HCT116 (cell line): ENCODE results near the gene MAP4K1. TPM values are rescaled to one million over a fixed set of nuclear protein-coding genes. Genes with fewer than 3 reads are reported as not detected.
A peak's percentile ranks its signal among the peaks of the same experiment; 100 is the strongest.

ENCODE experiments used
- ATAC-seq: fragments of 200-7000 bp; cut with Tn5 transposase; 2 replicates; pipeline ENCODE4 v1.9.1; 2020; ENCODE audit warnings: mild to moderate bottlenecking, moderate library complexity
- BruUV-seq: library from RNA; stranded (reverse); fragments of 400-500 nt; replicated peaks from 2 replicates; lab custom pipeline; 2021; lab: Mats Ljungman, UMichigan
- CTCF ChIA-PET: fragments of 300-600 bp; sonication (Branson Sonifier 250); formaldehyde crosslinking; loops from one replicate; lab custom pipeline; 2021; ENCODE audit warnings: antibody characterized with exemption; lab: Charles Lee
- POLR2A ChIA-PET: fragments of 300-600, 350-600 bp; sonication (Branson Sonifier 250); formaldehyde crosslinking; loops from one replicate; lab custom pipeline; 2021; ENCODE audit warnings: antibody characterized with exemption; lab: Charles Lee
- RAD21 ChIA-PET, 2 experiments: fragments of 300-600 bp; sonication (Branson Sonifier 250); formaldehyde crosslinking; loops; one replicate each; lab custom pipeline; 2023; ENCODE audit warnings: low total read pairs in 2 of 2; ENCODE audit not compliant: uncharacterized antibody in 2 of 2, unreplicated experiment in 2 of 2, low non-redundant PET in 1 of 2; lab: Charles Lee
- DNase-seq: peaks from one replicate; pipeline ENCODE4 v3.0.0-alpha.2; 2010; ENCODE audit warnings: low read depth, low spot score
- H2AFZ ChIP-seq: fragments of 200-600 bp; shearing (Covaris generic), sonication (generic); 2 replicates; pipeline ENCODE4 v1.6.1; 2017; ENCODE audit warnings: low read depth, mixed run types, mixed read lengths, antibody characterized with exemption, low read length; ENCODE audit not compliant: poor library complexity, severe bottlenecking
- H3K27ac ChIP-seq: 2 replicates; pipeline ENCODE4 v1.5.1; 2012; ENCODE audit warnings: low read depth, low read length
- H3K27me3 ChIP-seq: fragments of 200-600 bp; sonication (generic); 2 replicates; pipeline ENCODE4 v1.6.1; 2016; ENCODE audit warnings: mixed run types, low read length, mixed read lengths; ENCODE audit not compliant: insufficient read depth
- H3K36me3 ChIP-seq, 2 experiments: fragments of 200-500 bp in 1 of 2; fragments of 200-600 bp in 1 of 2; sonication (Bioruptor generic) in 1 of 2; sonication (generic) in 1 of 2; 2 replicates each; pipeline versions ENCODE4 v1.5.1 to v1.6.1; 2014 to 2016; ENCODE audit warnings: low read length in 2 of 2, inconsistent platforms in 1 of 2, mixed read lengths in 1 of 2, mixed run types in 1 of 2; ENCODE audit not compliant: insufficient read depth in 2 of 2, control insufficient read depth in 1 of 2
- H3K4me1 ChIP-seq, 2 experiments: fragments of 200-600 bp in 1 of 2; sonication (generic) in 1 of 2; 2 replicates each; pipeline versions ENCODE4 v1.5.1 to v1.6.1; 2012 to 2017; ENCODE audit warnings: low read length in 2 of 2, inconsistent platforms in 1 of 2, mild to moderate bottlenecking in 1 of 2, mixed read lengths in 1 of 2, mixed run types in 1 of 2, moderate library complexity in 1 of 2; ENCODE audit not compliant: insufficient read depth in 2 of 2, control insufficient read depth in 1 of 2
- H3K4me2 ChIP-seq: fragments of 200-600 bp; sonication (generic); 2 replicates; pipeline ENCODE4 v1.6.1; 2017; ENCODE audit warnings: mixed run types, low read length, mixed read lengths
- H3K4me3 ChIP-seq, 2 experiments: fragments of 200-600 bp in 1 of 2; sonication (generic) in 1 of 2; replicated peaks in 1 of 2; 2 replicates each; pipeline ENCODE4 v1.5.1; 2011 to 2016; ENCODE audit warnings: low read length in 2 of 2, control low read depth in 1 of 2, low read depth in 1 of 2, mild to moderate bottlenecking in 1 of 2, mixed read lengths in 1 of 2, mixed run types in 1 of 2
- H3K79me2 ChIP-seq: fragments of 200-600 bp; sonication (generic); 2 replicates; pipeline ENCODE4 v1.6.1; 2017; ENCODE audit warnings: mild to moderate bottlenecking, mixed run types, low read length, moderate library complexity, mixed read lengths; ENCODE audit not compliant: insufficient read depth
- H3K9ac ChIP-seq: fragments of 200-600 bp; sonication (generic); 2 replicates; pipeline ENCODE4 v1.6.1; 2016; ENCODE audit warnings: low read length, mixed read lengths
- H3K9me2 ChIP-seq: fragments of 200-600 bp; sonication (generic), shearing (Covaris generic); 2 replicates; pipeline ENCODE4 v1.6.1; 2017; ENCODE audit warnings: mixed run types, mild to moderate bottlenecking, moderate library complexity; ENCODE audit not compliant: insufficient read depth
- H3K9me3 ChIP-seq, 2 experiments: fragments of 200-500 bp in 1 of 2; fragments of 200-600 bp in 1 of 2; sonication (Bioruptor generic) in 1 of 2; sonication (generic) in 1 of 2; 2 replicates each; pipeline ENCODE4 v1.6.1; 2014 to 2017; ENCODE audit warnings: low read length in 2 of 2, mixed read lengths in 2 of 2, inconsistent platforms in 1 of 2, low read depth in 1 of 2, mild to moderate bottlenecking in 1 of 2, mixed run types in 1 of 2, moderate library complexity in 1 of 2; ENCODE audit not compliant: control insufficient read depth in 1 of 2, insufficient read depth in 1 of 2
- H4K20me1 ChIP-seq: fragments of 200-600 bp; sonication (generic), shearing (Covaris generic); 2 replicates; pipeline ENCODE4 v1.6.1; 2017; ENCODE audit warnings: mixed run types, mild to moderate bottlenecking, moderate library complexity; ENCODE audit not compliant: insufficient read depth
- CBX3 ChIP-seq: IDR thresholded peaks from 2 replicates; pipeline ENCODE4 v1.6.1; 2012; ENCODE audit warnings: low read depth
- CEBPB ChIP-seq: IDR thresholded peaks from 2 replicates; pipeline ENCODE4 v1.6.1; 2012; ENCODE audit warnings: low read depth
- ELF1 ChIP-seq: IDR thresholded peaks from 2 replicates; pipeline ENCODE4 v1.6.1; 2012; ENCODE audit warnings: low read depth, borderline replicate concordance
- EZH2 ChIP-seq: fragments of 200-600 bp; sonication (generic); IDR thresholded peaks from 2 replicates; pipeline ENCODE4 v1.6.1; 2017; ENCODE audit warnings: antibody characterized with exemption, mixed run types
- EZH2phosphoT487 ChIP-seq: fragments of 200-600 bp; IDR thresholded peaks from 2 replicates; pipeline ENCODE4 v1.6.1; 2018; ENCODE audit warnings: antibody characterized with exemption, borderline replicate concordance
- FOSL1 ChIP-seq: IDR thresholded peaks from 2 replicates; pipeline ENCODE4 v1.6.1; 2012; ENCODE audit warnings: low read depth
- JUND ChIP-seq: IDR thresholded peaks from 2 replicates; pipeline ENCODE4 v1.6.1; 2012
- RAD21 ChIP-seq: IDR thresholded peaks from 2 replicates; pipeline ENCODE4 v1.6.1; 2012; ENCODE audit warnings: low read depth, mild to moderate bottlenecking
- SRF ChIP-seq: IDR thresholded peaks from 2 replicates; pipeline ENCODE4 v1.6.1; 2012; ENCODE audit warnings: low read depth
- TCF7L2 ChIP-seq: IDR thresholded peaks from 2 replicates; pipeline ENCODE4 v1.7.0; 2011; ENCODE audit warnings: borderline replicate concordance, inconsistent platforms; ENCODE audit not compliant: insufficient read depth, insufficient read length; ENCODE audit errors: extremely low read depth
- ZFX ChIP-seq: fragments of 450-650 bp; IDR thresholded peaks from 2 replicates; pipeline ENCODE4 v1.6.1; 2017
- ZNF274 ChIP-seq: fragments of 200-500 bp; sonication (Bioruptor generic); IDR thresholded peaks from 2 replicates; pipeline ENCODE4 v1.6.1; 2014; ENCODE audit warnings: mild to moderate bottlenecking, low read depth, low read length, inconsistent platforms
- intact Hi-C: fragments of 100-400 bp; cut with micrococcal nuclease; formaldehyde crosslinking; loops from 2 replicates; pipeline ENCODE4 v1.10.0; 2022
- total RNA-seq: library from RNA; stranded (reverse); gene quantifications from one replicate; pipeline ENCODE4 v1.2.1, GENCODE V29; 2021; ENCODE audit not compliant: unreplicated experiment
- TF ChIP-seq, protein P1 (sequence below): IDR thresholded peaks from 2 replicates; pipeline ENCODE4 v1.6.1; 2012
- TF ChIP-seq, protein P2 (sequence below): IDR thresholded peaks from 2 replicates; pipeline ENCODE4 v1.6.1; 2012; ENCODE audit warnings: low read depth
- TF ChIP-seq, protein P3 (sequence below): IDR thresholded peaks from 2 replicates; pipeline ENCODE4 v1.6.1; 2011; ENCODE audit warnings: mild to moderate bottlenecking, low read length, moderate library complexity; ENCODE audit not compliant: insufficient replicate concordance; ENCODE audit errors: extremely low read depth

MAP4K1 gene
- total RNA-seq, 1 experiment from 2014 or later = 9.1 TPM

DNA sequence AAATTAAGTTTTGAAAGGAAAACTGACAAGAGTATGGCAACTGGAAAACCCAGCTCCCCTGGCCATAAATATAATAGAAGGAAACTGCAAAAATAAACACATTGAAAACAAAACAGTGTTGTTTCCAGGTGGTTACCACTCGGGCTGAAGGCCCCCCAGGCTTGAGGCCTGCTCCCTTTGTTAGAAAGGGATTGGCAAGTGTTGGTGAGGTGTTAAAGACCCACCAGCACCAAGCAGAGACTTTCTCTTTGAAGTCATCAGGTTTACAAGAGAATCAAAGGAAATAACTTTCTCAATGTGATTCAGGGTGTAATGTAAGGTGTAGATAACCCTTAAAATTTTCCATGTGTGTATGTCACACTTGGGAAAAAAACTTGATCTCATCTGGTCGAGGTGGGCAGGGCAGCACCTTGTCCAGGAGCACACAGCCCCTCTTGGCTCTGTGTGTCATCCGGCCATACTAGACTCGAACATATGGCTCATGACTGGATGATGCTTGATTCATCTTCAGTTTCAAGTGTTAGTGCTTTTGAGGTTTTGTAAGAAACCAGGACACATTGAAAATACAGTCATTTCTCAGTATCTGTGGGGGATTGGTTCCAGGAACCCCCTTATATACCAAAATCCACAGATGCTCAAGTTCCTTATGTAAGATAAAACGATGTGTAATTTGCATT is 37.5 kb upstream of the MAP4K1 start:
- Histone ChIP-seq H3K79me2 (peaks cover 100% of the 10 kb centered on the region), H3K27ac (peak overlapping the region; percentile 72), H3K36me3 (peaks cover 0 to 7% of the 10 kb centered on the region in 2 experiments; a peak in 1 of 4 replicates), H3K9ac (peak overlapping the region; percentile 71), H3K9me2 (no peaks in the 10 kb centered on the region), H4K20me1 (peaks cover 14% of the 10 kb centered on the region; the same call in 1 of the 2 replicates), H3K27me3 (no peaks in the 10 kb centered on the region), H3K4me2 (peak overlapping the region; percentile 75), H3K4me3 (0 out of 4 replicates have a peak overlapping the region, but pooled peaks of 1 of the 2 experiments have one; percentile 3), H2AFZ (no peak overlapping the region), H3K9me3 (no peaks in the 10 kb centered on the region), H3K4me1 (peaks cover 98 to 100% of the 10 kb centered on the region in 2 experiments)
- intact Hi-C loops = no loop called here
- ChIA-PET CTCF (no interaction called here), RAD21 (no interaction called here), POLR2A (no interaction called here)
- no TSS peak for BruUV-seq
- DNase-seq (no peak), ATAC-seq (no peak)
- TF ChIP-seq SRF = no peak
- TF ChIP-seq TCF7L2 = peak; percentile 13

DNA sequence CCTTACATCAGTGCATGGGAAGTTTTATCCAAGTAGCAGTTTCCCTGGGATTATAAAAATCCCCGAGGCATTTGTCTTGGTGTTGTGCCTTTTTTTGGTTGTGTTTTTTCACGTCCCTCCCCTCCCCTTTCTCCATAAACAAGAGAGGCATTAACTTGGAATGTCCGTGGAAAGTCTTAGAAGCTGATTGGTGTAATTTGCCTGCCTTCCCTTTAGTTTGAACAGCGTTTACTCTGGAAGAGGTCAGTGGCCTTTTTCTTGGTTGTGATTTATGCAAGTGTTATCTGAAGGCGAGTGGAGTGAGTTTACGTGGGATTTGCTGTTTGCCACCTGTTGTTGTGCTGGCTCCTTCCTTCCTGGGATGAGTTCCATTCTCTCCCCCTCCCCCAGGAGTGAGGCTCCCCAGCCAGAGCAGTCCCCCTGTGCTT is 36.9 kb upstream of the MAP4K1 start:
- ChIA-PET RAD21 (no interaction called here), CTCF (no interaction called here), POLR2A (no interaction called here)
- Histone ChIP-seq H3K27me3 (no peaks in the 10 kb centered on the region), H2AFZ (no peak overlapping the region), H3K4me3 (no peak overlapping the region), H3K9me3 (no peaks in the 10 kb centered on the region), H3K27ac (peak overlapping the region; percentile 72), H3K36me3 (peaks cover 0 to 7% of the 10 kb centered on the region in 2 experiments; a peak in 1 of 4 replicates), H4K20me1 (peaks cover 17% of the 10 kb centered on the region; the same call in 1 of the 2 replicates), H3K4me1 (peaks cover 98 to 100% of the 10 kb centered on the region in 2 experiments), H3K9ac (0 out of 2 replicates have a peak overlapping the region, but pooled peaks have one; percentile 71), H3K79me2 (peaks cover 100% of the 10 kb centered on the region), H3K9me2 (no peaks in the 10 kb centered on the region), H3K4me2 (peak overlapping the region; percentile 75)
- BruUV-seq = no TSS peak
- intact Hi-C loops = no loop called here
- ATAC-seq (no peak), DNase-seq (no peak)
- TF ChIP-seq, protein P1, sequence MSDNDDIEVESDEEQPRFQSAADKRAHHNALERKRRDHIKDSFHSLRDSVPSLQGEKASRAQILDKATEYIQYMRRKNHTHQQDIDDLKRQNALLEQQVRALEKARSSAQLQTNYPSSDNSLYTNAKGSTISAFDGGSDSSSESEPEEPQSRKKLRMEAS = no peak
- TF ChIP-seq RAD21 (no peak), FOSL1 (no peak), EZH2phosphoT487 (no peak), ZNF274 (no peak), EZH2 (no peak), ELF1 (no peak), ZFX (no peak), CBX3 (no peak), JUND (no peak), CEBPB (no peak), TCF7L2 (no peak)
- TF ChIP-seq, protein P2, sequence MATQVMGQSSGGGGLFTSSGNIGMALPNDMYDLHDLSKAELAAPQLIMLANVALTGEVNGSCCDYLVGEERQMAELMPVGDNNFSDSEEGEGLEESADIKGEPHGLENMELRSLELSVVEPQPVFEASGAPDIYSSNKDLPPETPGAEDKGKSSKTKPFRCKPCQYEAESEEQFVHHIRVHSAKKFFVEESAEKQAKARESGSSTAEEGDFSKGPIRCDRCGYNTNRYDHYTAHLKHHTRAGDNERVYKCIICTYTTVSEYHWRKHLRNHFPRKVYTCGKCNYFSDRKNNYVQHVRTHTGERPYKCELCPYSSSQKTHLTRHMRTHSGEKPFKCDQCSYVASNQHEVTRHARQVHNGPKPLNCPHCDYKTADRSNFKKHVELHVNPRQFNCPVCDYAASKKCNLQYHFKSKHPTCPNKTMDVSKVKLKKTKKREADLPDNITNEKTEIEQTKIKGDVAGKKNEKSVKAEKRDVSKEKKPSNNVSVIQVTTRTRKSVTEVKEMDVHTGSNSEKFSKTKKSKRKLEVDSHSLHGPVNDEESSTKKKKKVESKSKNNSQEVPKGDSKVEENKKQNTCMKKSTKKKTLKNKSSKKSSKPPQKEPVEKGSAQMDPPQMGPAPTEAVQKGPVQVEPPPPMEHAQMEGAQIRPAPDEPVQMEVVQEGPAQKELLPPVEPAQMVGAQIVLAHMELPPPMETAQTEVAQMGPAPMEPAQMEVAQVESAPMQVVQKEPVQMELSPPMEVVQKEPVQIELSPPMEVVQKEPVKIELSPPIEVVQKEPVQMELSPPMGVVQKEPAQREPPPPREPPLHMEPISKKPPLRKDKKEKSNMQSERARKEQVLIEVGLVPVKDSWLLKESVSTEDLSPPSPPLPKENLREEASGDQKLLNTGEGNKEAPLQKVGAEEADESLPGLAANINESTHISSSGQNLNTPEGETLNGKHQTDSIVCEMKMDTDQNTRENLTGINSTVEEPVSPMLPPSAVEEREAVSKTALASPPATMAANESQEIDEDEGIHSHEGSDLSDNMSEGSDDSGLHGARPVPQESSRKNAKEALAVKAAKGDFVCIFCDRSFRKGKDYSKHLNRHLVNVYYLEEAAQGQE = no peak
- TF ChIP-seq, protein P3, sequence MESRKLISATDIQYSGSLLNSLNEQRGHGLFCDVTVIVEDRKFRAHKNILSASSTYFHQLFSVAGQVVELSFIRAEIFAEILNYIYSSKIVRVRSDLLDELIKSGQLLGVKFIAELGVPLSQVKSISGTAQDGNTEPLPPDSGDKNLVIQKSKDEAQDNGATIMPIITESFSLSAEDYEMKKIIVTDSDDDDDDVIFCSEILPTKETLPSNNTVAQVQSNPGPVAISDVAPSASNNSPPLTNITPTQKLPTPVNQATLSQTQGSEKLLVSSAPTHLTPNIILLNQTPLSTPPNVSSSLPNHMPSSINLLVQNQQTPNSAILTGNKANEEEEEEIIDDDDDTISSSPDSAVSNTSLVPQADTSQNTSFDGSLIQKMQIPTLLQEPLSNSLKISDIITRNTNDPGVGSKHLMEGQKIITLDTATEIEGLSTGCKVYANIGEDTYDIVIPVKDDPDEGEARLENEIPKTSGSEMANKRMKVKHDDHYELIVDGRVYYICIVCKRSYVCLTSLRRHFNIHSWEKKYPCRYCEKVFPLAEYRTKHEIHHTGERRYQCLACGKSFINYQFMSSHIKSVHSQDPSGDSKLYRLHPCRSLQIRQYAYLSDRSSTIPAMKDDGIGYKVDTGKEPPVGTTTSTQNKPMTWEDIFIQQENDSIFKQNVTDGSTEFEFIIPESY = no peak
